K562 (cell line): ENCODE data around the gene POLR2L. TPM values are rescaled to one million over a fixed set of nuclear protein-coding genes. Genes with fewer than 3 reads are reported as not detected.
A peak's percentile ranks its signal among the peaks of the same experiment; 100 is the strongest.

Experiments
- CBX8 ChIP-seq: fragments of 200-600 bp; sonication (generic); IDR thresholded peaks from 2 replicates; pipeline ENCODE4 v1.6.1; 2012; ENCODE audit warnings: borderline replicate concordance, mixed run types, low read depth, mild to moderate bottlenecking, moderate library complexity, mixed read lengths, low read length, control low read depth, inconsistent platforms; ENCODE audit not compliant: poor library complexity, severe bottlenecking; ENCODE audit errors: extremely low read depth
- CEBPB ChIP-seq: fragments of 450-650 bp; IDR thresholded peaks from 2 replicates; pipeline ENCODE4 v1.6.1; 2016; ENCODE audit warnings: missing genetic modification characterization, missing compliant biosample characterization
- HLTF ChIP-seq: fragments of 450-650 bp; IDR thresholded peaks from 2 replicates; pipeline ENCODE4 v1.6.1; 2016
- HNRNPUL1 ChIP-seq: fragments of 200-400 bp; formaldehyde crosslinking; IDR thresholded peaks from 2 replicates; pipeline ENCODE4 v1.6.1; 2017; ENCODE audit warnings: low read length
- JUND ChIP-seq, 2 experiments: IDR thresholded peaks; 2 replicates in 1 of 2; 3 replicates in 1 of 2; pipeline ENCODE4 v1.6.1; 2011; ENCODE audit warnings: borderline replicate concordance in 2 of 2, low read depth in 2 of 2, low read length in 2 of 2, improper control_type of control experiment in 1 of 2, missing biosample characterization in 1 of 2, missing genetic modification characterization in 1 of 2, missing genetic modification reagents in 1 of 2
- NFE2 ChIP-seq: IDR thresholded peaks from 2 replicates; pipeline ENCODE4 v1.6.1; 2014; ENCODE audit warnings: antibody characterized with exemption, low read depth
- POLR3G ChIP-seq: IDR thresholded peaks from 2 replicates; pipeline ENCODE4 v1.6.1; 2011; ENCODE audit not compliant: insufficient read length, insufficient replicate concordance; ENCODE audit errors: extremely low read depth
- SAP30 ChIP-seq: fragments of 200-600 bp; sonication (generic); IDR thresholded peaks from 2 replicates; pipeline ENCODE4 v1.6.1; 2012; ENCODE audit warnings: borderline replicate concordance, low read depth, mild to moderate bottlenecking, moderate library complexity, low read length, control low read depth, inconsistent platforms; ENCODE audit not compliant: insufficient read depth, poor library complexity, severe bottlenecking
- SMARCA4 ChIP-seq: fragments of 450-650 bp; IDR thresholded peaks from 2 replicates; pipeline ENCODE4 v1.6.1; 2016
- SMARCB1 ChIP-seq: IDR thresholded peaks from 2 replicates; pipeline ENCODE4 v1.6.1; 2011; ENCODE audit warnings: improper control_type of control experiment, low read depth; ENCODE audit not compliant: insufficient read length
- TAF15 ChIP-seq: fragments of 200-400 bp; formaldehyde crosslinking; IDR thresholded peaks from 2 replicates; pipeline ENCODE4 v1.6.1; 2017; ENCODE audit warnings: mild to moderate bottlenecking, low read depth, low read length, moderate library complexity
- TAF9B ChIP-seq: fragments of 450-650 bp; IDR thresholded peaks from 2 replicates; pipeline ENCODE4 v1.6.1; 2018; ENCODE audit warnings: mild to moderate bottlenecking; ENCODE audit not compliant: partially characterized antibody
- TAL1 ChIP-seq: fragments of 450-650 bp; IDR thresholded peaks from 2 replicates; pipeline ENCODE4 v1.6.1; 2016; ENCODE audit warnings: mild to moderate bottlenecking
- ZKSCAN1 ChIP-seq: fragments of 150-350 bp; IDR thresholded peaks from 2 replicates; pipeline ENCODE4 v1.6.1; 2016; ENCODE audit warnings: low read depth, low read length
- ZNF24 ChIP-seq: fragments of 450-650 bp; IDR thresholded peaks from 2 replicates; pipeline ENCODE4 v1.6.1; 2016
- polyA plus RNA-seq, 8 experiments: library from polyadenylated mRNA; depleted of rRNA in 4 of 8; stranded (reverse) in 5 of 8; unstranded in 3 of 8; fragments of >200 nt; fragmentation: Nextera tagmentation in 2 of 8; fragmentation: Illumina TruSeq in 1 of 8; extraction: Ambion mirVana in 2 of 8; extraction: Trizol in 1 of 8; gene quantifications; 2 replicates each; pipeline versions ENCODE4 v1.2.1 to v1.2.3, GENCODE V29; 2011 to 2014; ENCODE audit warnings: inconsistent platforms in 1 of 8, missing spikeins in 1 of 8
- total RNA-seq, 7 experiments: library from RNA; depleted of rRNA in 6 of 7; stranded (reverse); fragments of >200 nt in 6 of 7; fragmentation: Illumina TruSeq in 2 of 7; extraction: Trizol in 2 of 7; gene quantifications; 2 replicates each; pipeline versions ENCODE4 v1.2.1 to v1.2.3, GENCODE V29; 2011 to 2021; ENCODE audit warnings: low replicate concordance in 1 of 7
- TF ChIP-seq, protein P1 (sequence below): fragments of 450-650 bp; IDR thresholded peaks from 2 replicates; pipeline ENCODE4 v1.6.1; 2016; ENCODE audit warnings: low read depth
- TF ChIP-seq, protein P2 (sequence below): fragments of 250-450 bp; sonication (Bioruptor Pico); IDR thresholded peaks from 2 replicates; pipeline ENCODE4 v1.5.0; 2021
- TF ChIP-seq, protein P3 (sequence below): fragments of 250-450 bp; sonication (Bioruptor Pico); IDR thresholded peaks from 2 replicates; pipeline ENCODE4 v1.5.0; 2022; ENCODE audit warnings: mild to moderate bottlenecking

The POLR2L gene
- total and polyA plus RNA-seq, 9 of the 15 experiments (the other 6 are each of a cell fraction or from before 2014, with no cell fraction given): 38.3 to 688 (median 108) TPM

DNA sequence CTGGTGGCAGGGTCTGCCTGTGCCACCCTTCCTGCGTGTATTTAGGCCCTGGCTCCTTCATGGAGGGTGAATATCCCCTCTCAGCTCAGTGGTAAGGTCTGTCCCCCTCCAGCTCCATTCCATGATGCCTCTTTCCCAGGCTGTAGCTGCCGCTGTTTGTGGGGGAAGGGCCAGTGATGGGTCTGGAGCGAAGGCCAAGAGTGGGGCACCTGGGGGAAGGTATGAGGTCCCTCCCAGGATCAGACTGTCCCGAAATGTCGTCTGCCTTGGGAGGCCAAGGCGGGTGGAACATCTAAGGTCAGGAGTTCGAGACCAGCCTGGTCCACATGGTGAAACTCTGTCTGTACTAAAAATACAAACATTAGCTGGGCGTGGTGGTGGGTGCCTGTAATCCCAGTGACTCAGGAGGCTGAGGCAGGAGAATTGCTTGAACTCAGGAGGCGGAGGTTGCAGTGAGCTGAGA lies 8.4 kb downstream of the POLR2L start (continued):
- TF ChIP-seq, protein P1, sequence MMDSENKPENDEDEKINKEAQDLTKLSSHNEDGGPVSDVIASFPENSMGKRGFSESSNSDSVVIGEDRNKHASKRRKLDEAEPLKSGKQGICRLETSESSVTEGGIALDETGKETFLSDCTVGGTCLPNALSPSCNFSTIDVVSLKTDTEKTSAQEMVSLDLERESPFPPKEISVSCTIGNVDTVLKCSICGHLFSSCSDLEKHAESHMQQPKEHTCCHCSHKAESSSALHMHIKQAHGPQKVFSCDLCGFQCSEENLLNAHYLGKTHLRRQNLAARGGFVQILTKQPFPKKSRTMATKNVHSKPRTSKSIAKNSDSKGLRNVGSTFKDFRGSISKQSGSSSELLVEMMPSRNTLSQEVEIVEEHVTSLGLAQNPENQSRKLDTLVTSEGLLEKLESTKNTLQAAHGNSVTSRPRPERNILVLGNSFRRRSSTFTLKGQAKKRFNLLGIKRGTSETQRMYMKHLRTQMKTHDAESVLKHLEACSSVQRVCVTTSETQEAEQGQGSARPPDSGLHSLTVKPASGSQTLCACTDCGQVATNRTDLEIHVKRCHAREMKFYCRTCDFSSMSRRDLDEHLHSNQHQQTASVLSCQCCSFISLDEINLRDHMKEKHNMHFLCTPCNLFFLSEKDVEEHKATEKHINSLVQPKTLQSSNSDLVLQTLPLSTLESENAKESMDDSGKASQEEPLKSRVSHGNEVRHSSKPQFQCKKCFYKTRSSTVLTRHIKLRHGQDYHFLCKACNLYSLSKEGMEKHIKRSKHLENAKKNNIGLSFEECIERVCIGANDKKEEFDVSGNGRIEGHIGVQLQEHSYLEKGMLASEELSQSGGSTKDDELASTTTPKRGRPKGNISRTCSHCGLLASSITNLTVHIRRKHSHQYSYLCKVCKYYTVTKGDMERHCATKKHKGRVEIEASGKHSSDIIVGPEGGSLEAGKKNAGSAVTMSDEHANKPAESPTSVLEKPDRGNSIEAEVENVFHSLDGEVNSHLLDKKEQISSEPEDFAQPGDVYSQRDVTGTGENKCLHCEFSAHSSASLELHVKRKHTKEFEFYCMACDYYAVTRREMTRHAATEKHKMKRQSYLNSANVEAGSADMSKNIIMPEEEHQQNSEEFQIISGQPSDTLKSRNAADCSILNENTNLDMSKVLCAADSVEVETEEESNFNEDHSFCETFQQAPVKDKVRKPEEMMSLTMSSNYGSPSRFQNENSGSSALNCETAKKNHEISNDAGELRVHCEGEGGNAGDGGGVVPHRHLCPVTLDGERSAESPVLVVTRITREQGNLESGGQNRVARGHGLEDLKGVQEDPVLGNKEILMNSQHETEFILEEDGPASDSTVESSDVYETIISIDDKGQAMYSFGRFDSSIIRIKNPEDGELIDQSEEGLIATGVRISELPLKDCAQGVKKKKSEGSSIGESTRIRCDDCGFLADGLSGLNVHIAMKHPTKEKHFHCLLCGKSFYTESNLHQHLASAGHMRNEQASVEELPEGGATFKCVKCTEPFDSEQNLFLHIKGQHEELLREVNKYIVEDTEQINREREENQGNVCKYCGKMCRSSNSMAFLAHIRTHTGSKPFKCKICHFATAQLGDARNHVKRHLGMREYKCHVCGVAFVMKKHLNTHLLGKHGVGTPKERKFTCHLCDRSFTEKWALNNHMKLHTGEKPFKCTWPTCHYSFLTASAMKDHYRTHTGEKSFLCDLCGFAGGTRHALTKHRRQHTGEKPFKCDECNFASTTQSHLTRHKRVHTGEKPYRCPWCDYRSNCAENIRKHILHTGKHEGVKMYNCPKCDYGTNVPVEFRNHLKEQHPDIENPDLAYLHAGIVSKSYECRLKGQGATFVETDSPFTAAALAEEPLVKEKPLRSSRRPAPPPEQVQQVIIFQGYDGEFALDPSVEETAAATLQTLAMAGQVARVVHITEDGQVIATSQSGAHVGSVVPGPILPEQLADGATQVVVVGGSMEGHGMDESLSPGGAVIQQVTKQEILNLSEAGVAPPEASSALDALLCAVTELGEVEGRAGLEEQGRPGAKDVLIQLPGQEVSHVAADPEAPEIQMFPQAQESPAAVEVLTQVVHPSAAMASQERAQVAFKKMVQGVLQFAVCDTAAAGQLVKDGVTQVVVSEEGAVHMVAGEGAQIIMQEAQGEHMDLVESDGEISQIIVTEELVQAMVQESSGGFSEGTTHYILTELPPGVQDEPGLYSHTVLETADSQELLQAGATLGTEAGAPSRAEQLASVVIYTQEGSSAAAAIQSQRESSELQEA: no peak
- TF ChIP-seq POLR3G (no peak), JUND (IDR thresholded peaks at IDR 0.05; ENCODE audit: borderline replicate concordance, low read depth, low read length) (no peak), JUND (tag; IDR thresholded peaks at IDR 0.05; ENCODE audit: borderline replicate concordance, low read depth, low read length) (no peak), HLTF (no peak), CBX8 (no peak), ZKSCAN1 (no peak), TAL1 (no peak), ZNF24 (no peak), HNRNPUL1 (no peak), TAF9B (no peak), SMARCB1 (no peak), CEBPB (tag) (peak; percentile 6; the same call in 1 of the 2 replicates), TAF15 (no peak), SMARCA4 (peak; percentile 19; the same call in 1 of the 2 replicates), SAP30 (peak; percentile 35), NFE2 (0 out of 2 replicates have a peak, but pooled peaks have one; percentile 13)
- TF ChIP-seq, protein P2, sequence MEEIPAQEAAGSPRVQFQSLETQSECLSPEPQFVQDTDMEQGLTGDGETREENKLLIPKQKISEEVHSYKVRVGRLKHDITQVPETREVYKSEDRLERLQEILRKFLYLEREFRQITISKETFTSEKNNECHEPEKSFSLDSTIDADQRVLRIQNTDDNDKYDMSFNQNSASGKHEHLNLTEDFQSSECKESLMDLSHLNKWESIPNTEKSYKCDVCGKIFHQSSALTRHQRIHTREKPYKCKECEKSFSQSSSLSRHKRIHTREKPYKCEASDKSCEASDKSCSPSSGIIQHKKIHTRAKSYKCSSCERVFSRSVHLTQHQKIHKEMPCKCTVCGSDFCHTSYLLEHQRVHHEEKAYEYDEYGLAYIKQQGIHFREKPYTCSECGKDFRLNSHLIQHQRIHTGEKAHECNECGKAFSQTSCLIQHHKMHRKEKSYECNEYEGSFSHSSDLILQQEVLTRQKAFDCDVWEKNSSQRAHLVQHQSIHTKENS (CRISPR knock-in tag): no peak
- TF ChIP-seq, protein P3, sequence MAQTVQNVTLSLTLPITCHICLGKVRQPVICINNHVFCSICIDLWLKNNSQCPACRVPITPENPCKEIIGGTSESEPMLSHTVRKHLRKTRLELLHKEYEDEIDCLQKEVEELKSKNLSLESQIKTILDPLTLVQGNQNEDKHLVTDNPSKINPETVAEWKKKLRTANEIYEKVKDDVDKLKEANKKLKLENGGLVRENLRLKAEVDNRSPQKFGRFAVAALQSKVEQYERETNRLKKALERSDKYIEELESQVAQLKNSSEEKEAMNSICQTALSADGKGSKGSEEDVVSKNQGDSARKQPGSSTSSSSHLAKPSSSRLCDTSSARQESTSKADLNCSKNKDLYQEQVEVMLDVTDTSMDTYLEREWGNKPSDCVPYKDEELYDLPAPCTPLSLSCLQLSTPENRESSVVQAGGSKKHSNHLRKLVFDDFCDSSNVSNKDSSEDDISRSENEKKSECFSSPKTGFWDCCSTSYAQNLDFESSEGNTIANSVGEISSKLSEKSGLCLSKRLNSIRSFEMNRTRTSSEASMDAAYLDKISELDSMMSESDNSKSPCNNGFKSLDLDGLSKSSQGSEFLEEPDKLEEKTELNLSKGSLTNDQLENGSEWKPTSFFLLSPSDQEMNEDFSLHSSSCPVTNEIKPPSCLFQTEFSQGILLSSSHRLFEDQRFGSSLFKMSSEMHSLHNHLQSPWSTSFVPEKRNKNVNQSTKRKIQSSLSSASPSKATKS (CRISPR knock-in tag): no peak
